Activated naive CD4-positive, alpha-beta T cell treated with anti-CD3 and anti-CD28 coated beads, Interleukin-2, amount 50 U/mL, for 16 hours (primary cell): ENCODE measurements around the gene MATR3.
"Not testable (repeated sequence)": the region's sequence is repeated elsewhere in the genome, so short reads cannot be mapped to it uniquely, and the experiment has no call there.

ENCODE experiments used
- DNase-seq: peaks from one replicate; pipeline ENCODE4 v3.0.0-alpha.2; 2020

MATR3 gene

GRCh38 chr5:139293507-139294373, at the start of gene MATR3:
Gene MATR3 (plus strand): TSS chr5:139293740. CDS start chr5:139307416, 13,676 bp downstream.
- peak; percentile 94 for DNase-seq

GRCh38 chr5:139245637-139246339, 47.8 kb upstream of the MATR3 start:
- DNase-seq, result no peak

GRCh38 chr5:139246394-139246793, 47.1 kb upstream of the MATR3 start:
- peak; percentile 61 for DNase-seq

DNA sequence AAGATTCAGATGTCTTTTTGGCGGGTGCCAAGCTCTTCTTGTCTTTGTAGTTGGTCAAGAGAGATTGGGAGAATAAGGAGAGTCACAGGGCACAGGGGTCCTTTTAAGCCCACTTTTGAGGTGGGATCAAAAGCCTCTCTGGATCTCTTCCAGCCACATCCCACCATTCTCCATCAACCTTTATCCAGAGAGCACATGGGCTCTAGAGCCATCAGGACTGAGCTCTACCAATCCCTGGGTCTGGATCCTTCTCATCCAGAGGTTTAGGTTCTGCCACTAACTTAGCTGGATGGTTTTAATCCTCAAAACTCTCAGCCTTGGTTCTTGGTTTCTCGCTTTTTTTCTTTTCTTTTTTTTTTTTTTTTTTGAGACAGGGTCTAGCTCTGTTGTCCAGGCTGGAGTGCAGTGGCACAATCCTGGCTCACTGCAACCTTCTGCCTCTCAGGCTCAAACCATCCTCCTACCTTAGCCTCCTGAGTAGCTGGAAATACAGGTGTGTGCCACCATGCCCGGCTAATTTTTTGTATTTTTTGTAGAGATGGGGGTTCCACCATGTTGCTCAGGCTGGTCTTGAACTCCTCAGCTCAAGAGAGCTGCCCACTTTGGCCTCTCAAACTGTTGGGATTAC, 44.6 kb upstream of the MATR3 start:
- no peak for DNase-seq

DNA sequence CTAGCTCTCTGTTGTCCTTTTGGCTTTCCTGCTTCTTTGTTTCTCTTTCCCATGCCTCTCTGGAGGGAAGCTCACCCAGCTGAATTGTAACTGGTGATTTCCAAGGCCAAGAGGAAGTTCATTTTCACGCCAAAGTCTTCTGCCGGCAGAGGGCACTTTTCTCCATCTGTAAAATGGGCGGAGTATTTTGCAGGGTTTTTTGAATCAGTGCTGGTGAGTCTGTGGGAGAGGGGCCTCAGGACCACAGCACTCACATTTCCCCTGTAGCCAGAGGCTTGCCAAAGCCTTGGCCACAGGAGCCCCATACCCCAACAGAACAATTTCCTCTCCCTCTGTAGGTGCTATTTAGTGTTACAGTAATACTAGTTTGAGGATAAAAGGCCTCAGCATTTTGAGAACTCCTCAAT, 42.3 kb upstream of the MATR3 start:
- peak; percentile 14 for DNase-seq

DNA sequence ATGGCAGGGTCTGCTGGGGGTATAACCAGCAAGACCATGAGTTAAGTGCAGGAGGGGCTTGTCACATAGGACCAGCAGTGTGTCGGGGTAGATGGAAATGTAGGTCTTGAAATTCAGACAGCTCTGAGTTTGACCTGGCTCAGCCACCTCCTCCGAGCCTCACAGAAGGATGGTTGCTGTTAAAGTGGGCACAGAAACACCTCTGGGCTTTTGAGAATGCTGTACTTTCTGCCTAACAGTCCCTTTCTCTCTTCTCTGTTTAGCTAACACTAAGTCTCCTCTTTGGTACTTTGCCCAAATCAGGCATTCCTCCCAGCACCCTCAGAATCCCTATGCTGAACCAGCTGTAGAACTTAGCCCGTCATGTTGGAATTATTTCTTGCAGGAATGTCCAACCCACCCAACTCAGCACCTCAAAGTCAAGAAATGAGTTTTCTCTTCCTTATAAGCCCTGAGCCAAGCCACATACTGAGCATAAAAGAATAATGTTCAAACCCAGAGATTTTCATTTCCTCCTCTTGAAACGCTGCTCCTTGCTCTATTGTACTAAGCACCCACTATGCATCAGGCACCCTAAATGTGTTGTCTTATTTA, 41.7 kb upstream of the MATR3 start:
- DNase-seq, result no peak

GRCh38 chr5:139253115-139253514, 40.4 kb upstream of the MATR3 start:
- no peak for DNase-seq

GRCh38 chr5:139256820-139257219, 36.7 kb upstream of the MATR3 start:
- DNase-seq, result no peak

GRCh38 chr5:139262059-139262741, 31.3 kb upstream of the MATR3 start:
- DNase-seq, result no peak

DNA sequence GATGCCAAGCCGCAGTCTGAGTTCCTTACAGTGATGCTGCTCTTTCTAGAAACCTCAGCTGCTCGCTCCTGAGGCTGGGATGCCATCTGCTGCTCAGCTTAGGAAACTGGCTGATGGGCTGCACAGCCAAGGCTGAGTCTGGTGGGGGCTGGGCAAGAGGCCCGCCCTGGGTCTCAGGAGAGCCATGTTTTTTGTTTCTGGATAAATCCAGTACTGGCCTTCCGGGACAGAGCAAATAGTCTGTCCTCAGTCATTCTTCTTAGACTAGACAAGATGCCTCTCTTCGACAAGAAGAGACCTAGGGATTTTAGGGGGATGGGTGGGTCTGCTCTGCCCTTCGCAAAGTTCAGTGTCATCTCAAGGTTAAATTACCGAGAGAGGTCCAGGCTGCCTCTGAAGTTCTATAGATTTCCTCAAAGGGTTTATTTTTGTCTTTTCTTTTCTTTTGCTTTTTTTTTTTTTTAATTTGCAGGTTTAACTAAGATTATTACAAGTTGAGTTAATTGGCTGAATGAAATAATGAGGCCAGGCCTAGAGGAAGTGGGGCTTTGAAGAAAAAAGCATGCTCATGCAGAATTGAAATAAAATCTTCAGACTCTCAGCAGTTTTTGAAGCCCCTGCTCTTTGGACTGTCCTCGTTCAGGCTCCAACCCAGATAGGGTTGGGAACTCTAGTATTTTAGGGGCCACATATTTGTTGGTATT, 30.6 kb upstream of the MATR3 start:
- peak; percentile 76 for DNase-seq

DNA sequence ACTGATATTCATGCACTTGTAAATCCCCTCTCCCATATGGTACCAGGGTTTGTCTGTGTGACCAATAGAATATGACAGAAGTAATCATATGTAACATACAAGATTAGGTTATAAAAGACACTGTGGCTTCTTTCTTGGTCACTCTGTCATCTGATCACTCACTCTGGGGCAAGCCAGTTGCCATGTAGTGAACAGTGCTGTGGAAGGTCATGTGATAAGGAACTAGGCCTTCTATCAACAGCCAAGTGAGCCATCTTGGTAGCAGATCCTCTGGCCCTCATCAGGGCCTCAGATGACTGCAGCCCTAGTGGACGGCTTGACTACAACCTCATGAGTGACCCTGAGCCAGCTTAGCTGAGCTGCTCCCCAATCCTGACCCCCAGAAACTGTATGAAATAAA, 30.0 kb upstream of the MATR3 start:
- DNase-seq, result no peak

DNA sequence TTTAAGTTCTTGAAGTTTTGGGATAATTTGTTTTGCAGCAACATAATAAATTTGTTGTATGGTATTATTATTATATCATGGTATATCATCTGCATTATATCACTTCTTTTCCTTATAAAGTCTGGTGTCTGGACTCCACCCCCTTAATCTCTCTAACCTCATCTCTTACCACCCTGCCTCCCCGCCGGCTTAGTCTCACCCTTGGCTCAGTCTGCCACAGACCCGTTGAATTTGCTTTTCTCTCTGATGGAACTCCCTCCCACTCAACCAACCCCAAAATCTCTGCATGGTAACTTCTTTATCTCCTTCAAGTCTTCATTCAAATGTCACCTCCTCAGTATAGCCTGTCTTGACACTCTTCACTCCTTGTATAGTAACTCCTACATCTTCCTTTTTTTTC, 29.6 kb upstream of the MATR3 start:
- no peak for DNase-seq

GRCh38 chr5:139265001-139265400, 28.5 kb upstream of the MATR3 start:
- DNase-seq, result no peak

DNA sequence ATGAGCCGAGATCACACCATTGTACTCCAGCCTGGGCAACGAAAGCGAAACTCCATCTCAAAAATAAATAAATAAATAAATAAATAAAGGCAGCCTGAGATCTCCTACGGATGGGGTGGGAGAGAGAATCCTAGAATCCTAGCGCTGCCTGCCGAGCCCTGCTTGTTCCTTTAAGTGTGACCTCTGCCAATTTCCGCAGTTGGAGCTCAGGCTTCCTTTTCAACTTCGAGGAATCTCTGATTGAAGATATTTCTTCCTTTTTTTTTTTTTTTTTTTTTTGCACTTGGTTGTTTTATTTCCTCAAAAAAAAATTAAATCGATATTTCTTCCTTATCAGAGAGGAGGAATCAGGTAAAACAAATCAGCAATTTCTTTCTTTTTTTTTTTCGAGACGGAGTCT, 27.3 kb upstream of the MATR3 start:
- DNase-seq, result no peak

GRCh38 chr5:139267481-139267880, 26.1 kb upstream of the MATR3 start:
- DNase-seq, result no peak

GRCh38 chr5:139268364-139269202, 25.0 kb upstream of the MATR3 start:
- DNase-seq, result no peak

DNA sequence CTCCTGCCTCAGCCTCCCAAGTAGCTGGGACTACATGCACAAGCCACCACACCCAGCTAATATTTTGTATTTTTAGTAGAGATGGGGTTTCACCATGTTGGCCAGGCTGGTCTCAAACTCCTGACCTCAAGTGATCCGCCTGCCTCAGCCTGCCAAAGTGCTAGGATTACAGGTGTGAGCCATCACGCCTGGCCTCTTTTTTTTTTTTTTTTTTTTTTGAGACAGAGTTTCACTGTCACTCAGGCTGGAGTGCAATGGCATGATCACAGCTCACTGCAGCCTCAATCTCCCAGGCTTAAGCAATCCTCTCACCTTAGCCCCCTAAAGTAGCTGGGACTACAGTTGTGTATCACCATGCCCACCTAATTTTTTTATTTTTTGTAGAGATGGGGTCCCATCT, 22.8 kb upstream of the MATR3 start:
- DNase-seq, result not testable (repeated sequence)

GRCh38 chr5:139271201-139272027, 22.1 kb upstream of the MATR3 start:
- no peak for DNase-seq

- no peak for DNase-seq
Measured at GRCh38 chr5:139272471-139273321, 20.8 kb upstream of the MATR3 start.

- DNase-seq, result no peak
Measured at GRCh38 chr5:139273322-139273571, 20.3 kb upstream of the MATR3 start.
